ENCODE data around the gene DPYSL5. TPM values are rescaled to one million over a fixed set of nuclear protein-coding genes. Genes with fewer than 3 reads are reported as not detected.
"Not testable (repeated sequence)": the region's sequence is repeated elsewhere in the genome, so short reads cannot be mapped to it uniquely, and the experiment has no call there.

Gene DPYSL5
- total and polyA plus RNA-seq, 7 experiments from 2014 or later = not detected

DNA sequence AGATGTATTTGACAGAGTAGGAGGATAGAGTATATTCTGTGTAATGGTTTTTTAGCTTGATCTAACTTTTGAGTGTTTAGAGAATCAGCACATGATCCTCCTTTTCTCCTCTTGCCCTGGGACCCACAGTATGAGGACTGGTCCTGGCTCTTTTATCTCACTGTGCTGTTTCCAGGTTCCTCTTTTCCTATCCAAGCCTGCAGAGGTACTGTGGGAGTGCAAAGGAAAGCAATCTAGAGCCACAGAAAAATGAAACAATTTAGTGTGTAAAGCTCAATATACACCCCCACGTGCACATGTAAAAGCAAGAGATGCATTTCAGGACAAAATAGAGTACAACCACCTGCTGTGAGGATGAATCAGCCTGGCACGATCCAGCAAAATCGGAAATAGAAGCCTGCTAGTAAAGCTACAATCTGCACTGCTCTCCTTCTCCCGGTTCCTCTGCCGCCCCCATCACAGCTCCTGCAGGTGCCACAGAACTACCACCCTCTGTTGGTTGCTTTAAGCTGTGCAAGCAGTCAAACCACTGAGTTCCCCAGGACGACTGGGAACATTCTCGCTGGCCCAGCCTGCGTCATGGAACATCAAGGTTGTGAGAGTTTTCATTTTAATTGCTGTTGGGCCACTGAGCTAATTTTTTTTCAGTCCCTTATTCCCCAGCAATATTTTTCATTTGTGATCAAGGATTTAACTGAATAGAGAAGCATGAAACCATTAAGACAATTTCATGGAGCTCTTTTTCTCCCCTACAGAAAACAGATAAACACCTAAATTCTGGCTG is 74.7 kb downstream of the DPYSL5 start:
- peaks cover 0 to 9% (median 3%) of the 10 kb centered on the region in 7 donors for H3K4me1 Mint-ChIP-seq

DNA sequence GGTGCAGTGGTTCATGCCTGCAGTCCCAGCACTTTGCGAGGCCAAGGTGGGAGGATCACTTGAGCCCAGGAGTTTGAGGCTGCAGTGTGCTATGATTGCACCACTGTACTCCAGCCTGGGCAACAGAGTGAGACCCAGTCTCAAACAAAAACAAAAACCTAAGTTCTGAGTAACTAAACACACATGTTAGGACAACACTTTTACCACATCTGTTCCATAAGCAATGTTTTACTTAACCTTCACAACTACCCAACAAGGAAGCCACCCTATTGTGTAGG is 75.2 kb downstream of the DPYSL5 start:
- H3K27ac Mint-ChIP-seq; H3K36me3 ChIP-seq (ENCODE audit: control insufficient read depth in 2 of 3, insufficient read depth in 3 of 3, low read length in 3 of 3); H3K4me1 Mint-ChIP-seq; H3K27me3 ChIP-seq (ENCODE audit: control insufficient read depth in 2 of 2, insufficient read depth in 2 of 2, low read length in 2 of 2); H3K27ac ChIP-seq (ENCODE audit: low read depth, low read length); H3K9me3 Mint-ChIP-seq; H3K4me3 ChIP-seq (ENCODE audit: low read length); DNase-seq; H3K9me3 ChIP-seq (ENCODE audit: control insufficient read depth in 2 of 3, low read length in 3 of 3); H3K36me3 Mint-ChIP-seq; ATAC-seq; H3K4me1 ChIP-seq (ENCODE audit: control insufficient read depth in 2 of 2, insufficient read depth in 2 of 2, low read length in 2 of 2); H3K4me3 Mint-ChIP-seq; POLR2A ChIA-PET: not testable (repeated sequence)
- intact Hi-C loops (cut with micrococcal nuclease) = loop anchor here (5.0 to 10.0 kb wide), 2 partner anchors 76 to 318 kb away; partner anchors contain the start of gene DPYSL5 (in 1 of the 2)
- peaks cover 0 to 27% (median 20%) of the 10 kb centered on the region in 5 donors for H3K27me3 Mint-ChIP-seq
- CTCF ChIA-PET = interaction anchor here (0.5 to 1.4 kb wide), 7 partner anchors 16 to 539 kb away, joined by 3 to 6 read pairs (median 3); no protein-coding TSS in a partner anchor

More for the DNA sequence above, 74.7 kb downstream of the DPYSL5 start:
- peak in 7 of 9 donors; percentile 4 to 48 (median 39) for DNase-seq
- peak; percentile 85 for ATAC-seq
- ChIA-PET CTCF (interaction anchor here (0.5 to 1.4 kb wide), 12 partner anchors 14 to 539 kb away, joined by 3 to 6 read pairs (median 3); partner anchors contain the start of gene DPYSL5), POLR2A (no interaction called here)
- no peaks in the 10 kb centered on the region for H3K9me3 ChIP-seq (ENCODE audit: control insufficient read depth in 2 of 3, low read length in 3 of 3)
- peaks cover 0 to 27% (median 20%) of the 10 kb centered on the region in 5 donors for H3K27me3 Mint-ChIP-seq
- no peaks in the 10 kb centered on the region for H3K36me3 ChIP-seq (ENCODE audit: control insufficient read depth in 2 of 3, insufficient read depth in 3 of 3, low read length in 3 of 3)
- peak overlapping the region in 1 of 10 donors; percentile 24 for H3K4me3 Mint-ChIP-seq
- H3K27me3 ChIP-seq (ENCODE audit: control insufficient read depth in 2 of 2, insufficient read depth in 2 of 2, low read length in 2 of 2) = no peaks in the 10 kb centered on the region
- no peak overlapping the region for H3K4me3 ChIP-seq (ENCODE audit: low read length)
- no peak overlapping the region for H3K27ac ChIP-seq (ENCODE audit: low read depth, low read length)
- H3K9me3 Mint-ChIP-seq = no peaks in the 10 kb centered on the region
- H3K36me3 Mint-ChIP-seq = no peaks in the 10 kb centered on the region
- intact Hi-C loops (cut with micrococcal nuclease) = loop anchor here (1.0 to 10.0 kb wide), 3 partner anchors 75 to 318 kb away; partner anchors contain the start of gene DPYSL5 (in 1 of the 2)
- H3K27ac Mint-ChIP-seq = peak overlapping the region in 1 of 9 donors; percentile 15
- no peaks in the 10 kb centered on the region for H3K4me1 ChIP-seq (ENCODE audit: control insufficient read depth in 2 of 2, insufficient read depth in 2 of 2, low read length in 2 of 2)

DNA sequence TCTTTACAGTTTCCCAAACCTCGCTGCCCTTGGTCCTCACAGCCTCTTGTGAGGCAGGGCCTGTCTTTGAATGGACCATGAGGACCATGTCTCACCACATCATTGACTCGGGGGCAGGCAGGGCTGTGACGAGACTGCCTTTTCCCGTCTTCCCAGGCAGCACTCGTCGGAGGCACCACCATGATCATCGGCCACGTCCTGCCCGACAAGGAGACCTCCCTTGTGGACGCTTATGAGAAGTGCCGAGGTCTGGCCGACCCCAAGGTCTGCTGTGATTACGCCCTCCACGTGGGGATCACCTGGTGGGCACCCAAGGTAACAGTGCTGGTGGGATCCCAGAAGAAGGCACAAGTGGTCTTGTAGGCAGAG is 76.8 kb downstream of the DPYSL5 start:
- Histone ChIP-seq H3K4me3 (ENCODE audit: low read length) (no peak overlapping the region), H3K9me3 (ENCODE audit: control insufficient read depth in 2 of 3, low read length in 3 of 3) (no peaks in the 10 kb centered on the region), H3K36me3 (ENCODE audit: control insufficient read depth in 2 of 3, insufficient read depth in 3 of 3, low read length in 3 of 3) (no peaks in the 10 kb centered on the region), H3K27ac (ENCODE audit: low read depth, low read length) (no peak overlapping the region), H3K4me1 (ENCODE audit: control insufficient read depth in 2 of 2, insufficient read depth in 2 of 2, low read length in 2 of 2) (no peaks in the 10 kb centered on the region), H3K27me3 (ENCODE audit: control insufficient read depth in 2 of 2, insufficient read depth in 2 of 2, low read length in 2 of 2) (no peaks in the 10 kb centered on the region)
- no peak overlapping the region for H3K27ac Mint-ChIP-seq
- intact Hi-C loops (cut with micrococcal nuclease) = loop anchor here (5.0 to 10.0 kb wide), 2 partner anchors 77 to 320 kb away; partner anchors contain the start of gene DPYSL5 (in 1 of the 2)
- POLR2A ChIA-PET = no interaction called here
- no peaks in the 10 kb centered on the region for H3K9me3 Mint-ChIP-seq
- no peaks in the 10 kb centered on the region for H3K36me3 Mint-ChIP-seq
- no peak for DNase-seq
- CTCF ChIA-PET = no interaction called here
- H3K4me3 Mint-ChIP-seq = no peak overlapping the region
- peaks cover 0 to 27% (median 23%) of the 10 kb centered on the region in 5 donors for H3K27me3 Mint-ChIP-seq
- no peak for ATAC-seq
- H3K4me1 Mint-ChIP-seq = peaks cover 0 to 9% (median 3%) of the 10 kb centered on the region in 7 donors

DNA sequence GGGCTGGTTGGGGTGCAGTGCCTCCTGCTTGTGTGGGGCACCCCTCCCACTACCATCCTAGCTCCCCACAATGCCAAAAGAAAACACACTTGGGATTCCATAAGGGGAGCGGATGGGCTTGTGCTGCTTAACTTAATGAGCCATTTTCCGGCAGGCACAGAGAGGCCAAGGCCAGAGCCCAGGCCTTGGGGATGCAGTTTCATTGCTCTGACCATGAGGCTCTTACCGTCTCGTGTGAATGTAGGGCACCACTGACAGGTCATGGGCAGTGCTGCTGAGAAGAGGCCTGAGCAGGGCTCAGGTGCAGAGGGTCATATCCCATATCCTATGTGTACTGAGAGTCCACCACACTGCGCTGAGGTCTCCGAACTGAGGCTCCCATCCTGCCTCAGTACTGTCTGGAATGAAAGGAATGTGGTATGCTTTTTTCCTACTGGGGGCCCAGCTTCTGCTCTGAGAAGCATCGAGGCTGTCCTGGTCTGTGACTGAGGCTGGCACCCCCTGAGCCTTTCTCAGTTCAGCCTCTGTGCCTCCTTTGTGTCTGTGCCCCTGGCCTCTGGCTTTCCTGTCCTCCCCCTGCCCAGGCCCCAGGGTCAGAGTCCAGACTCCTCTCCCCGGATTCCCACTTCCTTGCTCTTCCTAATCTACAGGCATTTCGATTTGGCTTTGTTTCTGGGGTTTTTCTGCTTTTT is 77.3 kb downstream of the DPYSL5 start:
- Histone ChIP-seq H3K27me3 (ENCODE audit: control insufficient read depth in 2 of 2, insufficient read depth in 2 of 2, low read length in 2 of 2) (no peaks in the 10 kb centered on the region), H3K9me3 (ENCODE audit: control insufficient read depth in 2 of 3, low read length in 3 of 3) (no peaks in the 10 kb centered on the region), H3K27ac (ENCODE audit: low read depth, low read length) (no peak overlapping the region), H3K4me1 (ENCODE audit: control insufficient read depth in 2 of 2, insufficient read depth in 2 of 2, low read length in 2 of 2) (no peaks in the 10 kb centered on the region), H3K36me3 (ENCODE audit: control insufficient read depth in 2 of 3, insufficient read depth in 3 of 3, low read length in 3 of 3) (no peaks in the 10 kb centered on the region), H3K4me3 (ENCODE audit: low read length) (no peak overlapping the region)
- CTCF ChIA-PET = no interaction called here
- intact Hi-C loops (cut with micrococcal nuclease) = loop anchor here in 1 of 2 donors (10.0 kb wide), 1 partner anchor 320 kb away; no protein-coding TSS in a partner anchor
- ATAC-seq (no peak), DNase-seq (no peak)
- Mint-ChIP-seq H3K27ac (no peak overlapping the region), H3K9me3 (no peaks in the 10 kb centered on the region), H3K36me3 (no peaks in the 10 kb centered on the region), H3K4me3 (no peak overlapping the region), H3K27me3 (peaks cover 0 to 32% (median 26%) of the 10 kb centered on the region in 5 donors), H3K4me1 (peaks cover 0 to 9% (median 3%) of the 10 kb centered on the region in 7 donors)
- POLR2A ChIA-PET = no interaction called here

DNA sequence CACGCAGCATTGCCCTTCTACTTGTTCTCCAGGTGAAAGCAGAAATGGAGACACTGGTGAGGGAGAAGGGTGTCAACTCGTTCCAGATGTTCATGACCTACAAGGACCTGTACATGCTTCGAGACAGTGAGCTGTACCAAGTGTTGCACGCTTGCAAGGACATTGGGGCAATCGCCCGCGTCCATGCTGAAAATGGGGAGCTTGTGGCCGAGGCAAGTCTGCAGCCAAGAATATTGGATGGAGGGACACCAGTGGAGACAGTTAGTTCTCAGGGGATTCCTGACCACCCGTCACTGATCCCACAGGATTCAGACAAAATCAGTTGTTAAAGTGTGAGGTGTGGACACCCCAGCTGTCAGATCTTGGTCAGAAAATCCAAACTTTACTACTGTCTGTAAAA is 79.3 kb downstream of the DPYSL5 start:
- no peak for ATAC-seq
- no peaks in the 10 kb centered on the region for H3K9me3 Mint-ChIP-seq
- H3K4me1 ChIP-seq (ENCODE audit: control insufficient read depth in 2 of 2, insufficient read depth in 2 of 2, low read length in 2 of 2) = no peaks in the 10 kb centered on the region
- H3K36me3 ChIP-seq (ENCODE audit: control insufficient read depth in 2 of 3, insufficient read depth in 3 of 3, low read length in 3 of 3) = no peaks in the 10 kb centered on the region
- no peak overlapping the region for H3K4me3 Mint-ChIP-seq
- no peaks in the 10 kb centered on the region for H3K9me3 ChIP-seq (ENCODE audit: control insufficient read depth in 2 of 3, low read length in 3 of 3)
- peaks cover 0 to 25% (median 14%) of the 10 kb centered on the region in 5 donors for H3K27me3 Mint-ChIP-seq
- H3K36me3 Mint-ChIP-seq = no peaks in the 10 kb centered on the region
- CTCF ChIA-PET = no interaction called here
- intact Hi-C loops (cut with micrococcal nuclease) = loop anchor here in 1 of 2 donors (10.0 kb wide), 1 partner anchor 322 kb away; no protein-coding TSS in a partner anchor
- no peaks in the 10 kb centered on the region for H3K27me3 ChIP-seq (ENCODE audit: control insufficient read depth in 2 of 2, insufficient read depth in 2 of 2, low read length in 2 of 2)
- no peak for DNase-seq
- POLR2A ChIA-PET = no interaction called here
- no peak overlapping the region for H3K27ac Mint-ChIP-seq
- H3K27ac ChIP-seq (ENCODE audit: low read depth, low read length) = no peak overlapping the region
- H3K4me3 ChIP-seq (ENCODE audit: low read length) = no peak overlapping the region
- H3K4me1 Mint-ChIP-seq = peaks cover 0 to 9% (median 3%) of the 10 kb centered on the region in 7 donors

DNA sequence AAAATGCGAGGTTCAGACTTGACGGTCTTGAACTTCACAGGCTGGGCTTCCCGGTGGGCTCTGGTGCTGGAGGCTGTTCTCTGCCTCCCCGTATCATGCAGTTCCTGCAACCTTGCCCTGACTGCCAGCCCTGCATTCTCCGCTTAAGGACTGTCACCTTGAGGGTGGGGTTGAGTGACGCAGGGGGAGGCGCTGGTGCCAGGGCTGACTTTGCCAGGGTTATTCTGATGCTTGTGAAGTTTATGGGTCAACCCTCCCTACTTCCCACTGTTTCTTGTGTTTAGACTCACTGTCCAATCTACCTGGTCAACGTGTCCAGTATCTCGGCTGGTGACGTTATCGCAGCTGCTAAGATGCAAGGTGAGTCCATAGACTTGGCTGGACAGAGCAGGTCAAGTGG is 85.0 kb downstream of the DPYSL5 start:
- ChIA-PET CTCF (no interaction called here), POLR2A (no interaction called here)
- Histone ChIP-seq H3K27me3 (ENCODE audit: control insufficient read depth in 2 of 2, insufficient read depth in 2 of 2, low read length in 2 of 2) (no peaks in the 10 kb centered on the region), H3K36me3 (ENCODE audit: control insufficient read depth in 2 of 3, insufficient read depth in 3 of 3, low read length in 3 of 3) (no peaks in the 10 kb centered on the region), H3K27ac (ENCODE audit: low read depth, low read length) (no peak overlapping the region), H3K9me3 (ENCODE audit: control insufficient read depth in 2 of 3, low read length in 3 of 3) (no peaks in the 10 kb centered on the region), H3K4me3 (ENCODE audit: low read length) (no peak overlapping the region), H3K4me1 (ENCODE audit: control insufficient read depth in 2 of 2, insufficient read depth in 2 of 2, low read length in 2 of 2) (no peaks in the 10 kb centered on the region)
- no peaks in the 10 kb centered on the region for H3K36me3 Mint-ChIP-seq
- intact Hi-C loops (cut with micrococcal nuclease) = no loop called here
- H3K9me3 Mint-ChIP-seq = no peaks in the 10 kb centered on the region
- DNase-seq (peak in 1 of 9 donors; percentile 15), ATAC-seq (no peak)
- H3K4me3 Mint-ChIP-seq = no peak overlapping the region
- H3K27me3 Mint-ChIP-seq = peaks cover 0 to 16% (median 0%) of the 10 kb centered on the region in 5 donors
- no peak overlapping the region for H3K27ac Mint-ChIP-seq
- no peaks in the 10 kb centered on the region for H3K4me1 Mint-ChIP-seq
